Mucosa of descending colon (tissue), 3 donors: ENCODE results near the gene LMOD3. TPM values are rescaled to one million over a fixed set of nuclear protein-coding genes. Genes with fewer than 3 reads are reported as not detected.

Experiments used
- ATAC-seq: fragments of 200-7000 bp; cut with Tn5 transposase; one replicate; pipeline ENCODE4 v1.9.1; 2020; ENCODE audit warnings: mild to moderate bottlenecking, moderate library complexity
- DNase-seq, 3 donors: peaks; one replicate each; pipeline ENCODE4 v3.0.0-alpha.2; 2020
- H3K36me3 ChIP-seq: fragments of 200-600 bp; one replicate; pipeline ENCODE4 v1.8.0; 2021; ENCODE audit warnings: low read depth, mild to moderate bottlenecking
- H3K4me1 ChIP-seq: fragments of 200-600 bp; one replicate; pipeline ENCODE4 v1.8.0; 2021; ENCODE audit warnings: low read depth, mild to moderate bottlenecking
- H3K4me3 ChIP-seq: fragments of 200-600 bp; one replicate; pipeline ENCODE4 v1.8.0; 2021; ENCODE audit warnings: mild to moderate bottlenecking
- H3K9me3 ChIP-seq: fragments of 200-600 bp; one replicate; pipeline ENCODE4 v1.8.0; 2021; ENCODE audit warnings: mild to moderate bottlenecking
- CTCF ChIP-seq: fragments of 200-600 bp; IDR thresholded peaks from one replicate; pipeline ENCODE4 v1.8.0; 2022; ENCODE audit warnings: antibody characterized with exemption, mild to moderate bottlenecking
- intact Hi-C, 2 donors: fragments of 100-400 bp; cut with DNase I in 1 of 2; cut with micrococcal nuclease in 1 of 2; formaldehyde crosslinking; loops; one replicate each; pipeline versions ENCODE4 v1.11.0 to v1.11.1; 2022; cut with DNase I, micrococcal nuclease
- total RNA-seq, 3 donors: library from RNA; stranded (reverse); fragmentation: NEBNext Ultra II Directional in 2 of 3; extraction: Animal tissue kit (Norgen Biotek cat#: 25700) in 2 of 3; gene quantifications; one replicate each; pipeline versions ENCODE4 v1.2.1 to v1.2.4, GENCODE V29; 2021 to 2023
- donor health status: DM: no; HTN: no; CAD: no; lungs with moderate emphysema.
- donor health status: DM: no; HTN: no; CAD: no.
- donor health status: DM: no; HTN: yes; CAD: no.

Gene LMOD3
- total RNA-seq, 3 donors from 2014 or later, result 0.13 to 0.34 TPM; not detected in 1

- TF ChIP-seq CTCF, result no peak
- Histone ChIP-seq H3K4me1 (no peaks in the 10 kb centered on the region), H3K9me3 (no peaks in the 10 kb centered on the region), H3K4me3 (no peak overlapping the region), H3K36me3 (no peaks in the 10 kb centered on the region)
- ATAC-seq (peak; percentile 90), DNase-seq (no peak)
- intact Hi-C loops, result no loop called here
Measured at GRCh38 chr3:69058180-69058946, 64.0 kb downstream of the LMOD3 start.

Other genes with a start within 250 kb of the LMOD3 start
- gene TAFA4, start 190.0 kb downstream of the LMOD3 start, total RNA-seq, result under 1 TPM in 2 of 3 donors, not detected in 1; 0.16 to 0.17 TPM
- gene EOGT, start 108.9 kb downstream of the LMOD3 start, total RNA-seq, result 10 to 100 TPM; 16.9 to 27.3 (median 17.4) TPM
- gene TMF1, start 70.3 kb downstream of the LMOD3 start, total RNA-seq, result 10 to 100 TPM; 40.3 to 43.9 (median 43.4) TPM
- gene UBA3, start 42.2 kb downstream of the LMOD3 start, total RNA-seq, result 10 to 100 TPM; 46.5 to 59.3 (median 51.8) TPM
- gene ARL6IP5, start 37.7 kb downstream of the LMOD3 start, total RNA-seq, result 100 to 1,000 TPM; 111 to 129 (median 119) TPM